HG03571 (cell line): Measurements from ENCODE around the gene HEYL.
"Not testable (repeated sequence)": the region's sequence is repeated elsewhere in the genome, so short reads cannot be mapped to it uniquely, and the experiment has no call there.

Source experiments
- ATAC-seq: cut with Tn5 transposase; IDR thresholded peaks from one replicate; pipeline ENCODE4 v1.9.1; 2021; ENCODE audit not compliant: unreplicated experiment

HEYL gene

GRCh38 chr1:39613250-39613649, 26.2 kb downstream of the HEYL start:
- no peak for ATAC-seq

GRCh38 chr1:39609618-39610331, 29.7 kb downstream of the HEYL start:
- no peak for ATAC-seq

GRCh38 chr1:39608921-39609320, 30.5 kb downstream of the HEYL start:
- no peak for ATAC-seq

GRCh38 chr1:39603677-39604076, 35.8 kb downstream of the HEYL start:
- not testable (repeated sequence) for ATAC-seq

GRCh38 chr1:39601667-39602255, 37.7 kb downstream of the HEYL start:
- not testable (repeated sequence) for ATAC-seq

- ATAC-seq: no peak
Observed at GRCh38 chr1:39596163-39596562, 43.3 kb downstream of the HEYL start.

- no peak for ATAC-seq
Observed at GRCh38 chr1:39593386-39593785, 46.1 kb downstream of the HEYL start.

- no peak for ATAC-seq
Observed at GRCh38 chr1:39592069-39592468, 47.4 kb downstream of the HEYL start.

- no peak for ATAC-seq
Observed at GRCh38 chr1:39590546-39590945, 48.9 kb downstream of the HEYL start.

- no peak for ATAC-seq
Observed at GRCh38 chr1:39585933-39586332, 53.5 kb downstream of the HEYL start.

- ATAC-seq: peak; percentile 30
Observed at GRCh38 chr1:39576016-39576657, 63.3 kb downstream of the HEYL start.

- ATAC-seq: no peak
Observed at GRCh38 chr1:39575191-39576015, 64.0 kb downstream of the HEYL start.

- no peak for ATAC-seq
Observed at GRCh38 chr1:39574646-39575045, 64.8 kb downstream of the HEYL start.
